ENCODE measurements around the gene BMERB1.
"Not testable (repeated sequence)": the region's sequence is repeated elsewhere in the genome, so short reads cannot be mapped to it uniquely, and the experiment has no call there.

DNA sequence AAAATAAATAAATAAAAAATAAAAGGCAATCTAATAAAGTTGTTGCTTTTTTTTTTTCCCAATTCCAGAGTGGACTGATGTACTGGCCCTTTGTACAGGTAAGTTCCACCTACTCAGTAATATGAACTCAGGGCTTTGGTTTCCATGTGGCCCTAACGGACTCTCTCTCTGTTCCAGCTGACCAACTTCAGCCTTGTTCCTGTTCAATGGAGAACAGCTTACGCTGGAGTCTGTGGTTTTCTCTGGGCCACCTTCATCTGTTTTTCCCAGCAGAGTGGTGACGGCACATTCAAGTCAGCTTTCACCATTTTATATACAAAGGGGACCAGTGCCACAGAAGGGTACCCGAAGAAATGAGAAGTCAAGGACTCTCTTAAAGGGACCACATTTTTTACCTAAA lies 26.6 kb upstream of the BMERB1 start:
- TF ChIP-seq POLR2AphosphoS5 (IDR thresholded peaks at IDR 0.05); POLR2A (IDR thresholded peaks at IDR 0.05; ENCODE audit: low read depth); EP300 (IDR thresholded peaks at IDR 0.05): not testable (repeated sequence)
- TF ChIP-seq, protein P1, sequence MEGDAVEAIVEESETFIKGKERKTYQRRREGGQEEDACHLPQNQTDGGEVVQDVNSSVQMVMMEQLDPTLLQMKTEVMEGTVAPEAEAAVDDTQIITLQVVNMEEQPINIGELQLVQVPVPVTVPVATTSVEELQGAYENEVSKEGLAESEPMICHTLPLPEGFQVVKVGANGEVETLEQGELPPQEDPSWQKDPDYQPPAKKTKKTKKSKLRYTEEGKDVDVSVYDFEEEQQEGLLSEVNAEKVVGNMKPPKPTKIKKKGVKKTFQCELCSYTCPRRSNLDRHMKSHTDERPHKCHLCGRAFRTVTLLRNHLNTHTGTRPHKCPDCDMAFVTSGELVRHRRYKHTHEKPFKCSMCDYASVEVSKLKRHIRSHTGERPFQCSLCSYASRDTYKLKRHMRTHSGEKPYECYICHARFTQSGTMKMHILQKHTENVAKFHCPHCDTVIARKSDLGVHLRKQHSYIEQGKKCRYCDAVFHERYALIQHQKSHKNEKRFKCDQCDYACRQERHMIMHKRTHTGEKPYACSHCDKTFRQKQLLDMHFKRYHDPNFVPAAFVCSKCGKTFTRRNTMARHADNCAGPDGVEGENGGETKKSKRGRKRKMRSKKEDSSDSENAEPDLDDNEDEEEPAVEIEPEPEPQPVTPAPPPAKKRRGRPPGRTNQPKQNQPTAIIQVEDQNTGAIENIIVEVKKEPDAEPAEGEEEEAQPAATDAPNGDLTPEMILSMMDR (IDR thresholded peaks at IDR 0.05): not testable (repeated sequence)
